Activated CD4-positive, alpha-beta T cell treated with anti-CD3 and anti-CD28 coated beads for 36 hours (primary cell): Measurements from ENCODE around the gene CHST11. TPM values are rescaled to one million over a fixed set of nuclear protein-coding genes. Genes with fewer than 3 reads are reported as not detected.

Experiments used
- ATAC-seq: fragments of 200-7000 bp; cut with Tn5 transposase; one replicate; pipeline ENCODE4 v1.10.0; 2021; ENCODE audit warnings: mild to moderate bottlenecking, moderate library complexity
- CTCF ChIA-PET: fragments of 350-600 bp; sonication (Branson Sonifier 250); formaldehyde crosslinking; loops from one replicate; lab custom pipeline; 2021; ENCODE audit warnings: antibody characterized with exemption; lab: Charles Lee
- POLR2A ChIA-PET: fragments of 350-600 bp; sonication (Branson Sonifier 250); formaldehyde crosslinking; loops from one replicate; lab custom pipeline; 2021; ENCODE audit warnings: antibody characterized with exemption, inconsistent platforms; lab: Charles Lee
- DNase-seq: peaks from one replicate; pipeline ENCODE4 v3.0.0-alpha.2; 2020
- H3K27ac Mint-ChIP-seq: one replicate; pipeline ENCODE4 v1.8.0; 2021; ENCODE audit warnings: mixed read lengths
- H3K27me3 Mint-ChIP-seq: one replicate; pipeline ENCODE4 v1.8.0; 2021; ENCODE audit warnings: mixed read lengths
- H3K36me3 Mint-ChIP-seq: one replicate; pipeline ENCODE4 v1.8.0; 2021; ENCODE audit warnings: low read depth, mixed read lengths
- H3K4me1 Mint-ChIP-seq: one replicate; pipeline ENCODE4 v1.8.0; 2021; ENCODE audit warnings: mixed read lengths
- H3K4me3 Mint-ChIP-seq: one replicate; pipeline ENCODE4 v1.8.0; 2021; ENCODE audit warnings: mild to moderate bottlenecking, moderate library complexity, mixed read lengths
- H3K9me3 Mint-ChIP-seq: one replicate; pipeline ENCODE4 v1.8.0; 2021; ENCODE audit warnings: low read depth, mixed read lengths
- intact Hi-C, 2 experiments: fragments of 100-400 bp; cut with DNase I in 1 of 2; cut with micrococcal nuclease in 1 of 2; formaldehyde crosslinking; loops; one replicate each; pipeline versions ENCODE4 v1.14.2 to v1.15.1; 2022 to 2024; cut with DNase I, micrococcal nuclease
- total RNA-seq, 2 experiments: library from RNA; stranded (reverse); gene quantifications; one replicate each; pipeline ENCODE4 v1.2.3, GENCODE V29; 2021

Gene CHST11
- total RNA-seq, 2 experiments from 2014 or later: 33.3 to 33.6 TPM

- Mint-ChIP-seq H3K9me3 (no peaks in the 10 kb centered on the region), H3K4me1 (peaks cover 10% of the 10 kb centered on the region), H3K27me3 (no peaks in the 10 kb centered on the region), H3K4me3 (no peak overlapping the region), H3K36me3 (no peaks in the 10 kb centered on the region), H3K27ac (no peak overlapping the region)
- ATAC-seq (no peak), DNase-seq (no peak)
- CTCF ChIA-PET: no interaction called here
- intact Hi-C loops: no loop called here
- POLR2A ChIA-PET: interaction anchor here (0.6 kb wide), 1 partner anchor 111 kb away, joined by 3 read pairs; no protein-coding TSS in a partner anchor
These were observed 201.2 kb downstream of the CHST11 start for GRCh38 chr12:104657726-104658484.

- Mint-ChIP-seq H3K27me3 (no peaks in the 10 kb centered on the region), H3K27ac (no peak overlapping the region), H3K4me3 (no peak overlapping the region), H3K9me3 (no peaks in the 10 kb centered on the region), H3K4me1 (peaks cover 10% of the 10 kb centered on the region), H3K36me3 (no peaks in the 10 kb centered on the region)
- intact Hi-C loops: no loop called here
- ATAC-seq (no peak), DNase-seq (no peak)
- CTCF ChIA-PET: interaction anchor here (1.9 kb wide), 1 partner anchor 132 kb away, joined by 9 read pairs; no protein-coding TSS in a partner anchor
- POLR2A ChIA-PET: interaction anchor here (0.6 kb wide), 1 partner anchor 110 kb away, joined by 3 read pairs; no protein-coding TSS in a partner anchor
These were observed 202.3 kb downstream of the CHST11 start for GRCh38 chr12:104659058-104659457.

- no peak overlapping the region for H3K4me3 Mint-ChIP-seq
- ChIA-PET POLR2A (no interaction called here), CTCF (interaction anchor here (0.7 to 2.5 kb wide), 6 partner anchors 8 to 499 kb away, joined by 3 to 11 read pairs (median 3); no protein-coding TSS in a partner anchor)
- H3K9me3 Mint-ChIP-seq: no peaks in the 10 kb centered on the region
- ATAC-seq (no peak), DNase-seq (no peak)
- H3K27ac Mint-ChIP-seq: no peak overlapping the region
- H3K4me1 Mint-ChIP-seq: peaks cover 19% of the 10 kb centered on the region
- H3K27me3 Mint-ChIP-seq: no peaks in the 10 kb centered on the region
- no peaks in the 10 kb centered on the region for H3K36me3 Mint-ChIP-seq
- intact Hi-C loops: no loop called here
These were observed 205.5 kb downstream of the CHST11 start for GRCh38 chr12:104662203-104662602.

- ChIA-PET CTCF (interaction anchor here (1.1 to 2.5 kb wide), 4 partner anchors 9 to 281 kb away, joined by 3 to 11 read pairs (median 4); no protein-coding TSS in a partner anchor), POLR2A (no interaction called here)
- intact Hi-C loops: no loop called here
- peaks cover 20% of the 10 kb centered on the region for H3K4me1 Mint-ChIP-seq
- no peaks in the 10 kb centered on the region for H3K27me3 Mint-ChIP-seq
- H3K4me3 Mint-ChIP-seq: no peak overlapping the region
- ATAC-seq (no peak), DNase-seq (no peak)
- H3K27ac Mint-ChIP-seq: no peak overlapping the region
- no peaks in the 10 kb centered on the region for H3K36me3 Mint-ChIP-seq
- no peaks in the 10 kb centered on the region for H3K9me3 Mint-ChIP-seq
These were observed 206.2 kb downstream of the CHST11 start for GRCh38 chr12:104662908-104663307.

GRCh38 chr12:104664351-104664750 is 207.6 kb downstream of the CHST11 start:
- peaks cover 33% of the 10 kb centered on the region for H3K4me1 Mint-ChIP-seq
- ATAC-seq (no peak), DNase-seq (no peak)
- H3K4me3 Mint-ChIP-seq: no peak overlapping the region
- intact Hi-C loops: no loop called here
- H3K36me3 Mint-ChIP-seq: no peaks in the 10 kb centered on the region
- ChIA-PET CTCF (interaction anchor here (2.5 kb wide), 1 partner anchor 10 kb away, joined by 11 read pairs; no protein-coding TSS in a partner anchor), POLR2A (no interaction called here)
- no peaks in the 10 kb centered on the region for H3K27me3 Mint-ChIP-seq
- no peak overlapping the region for H3K27ac Mint-ChIP-seq
- no peaks in the 10 kb centered on the region for H3K9me3 Mint-ChIP-seq

GRCh38 chr12:104665296-104665695 is 208.5 kb downstream of the CHST11 start:
- Mint-ChIP-seq H3K9me3 (no peaks in the 10 kb centered on the region), H3K27ac (peak overlapping the region; percentile 16), H3K27me3 (no peaks in the 10 kb centered on the region), H3K4me3 (no peak overlapping the region), H3K36me3 (no peaks in the 10 kb centered on the region), H3K4me1 (peaks cover 42% of the 10 kb centered on the region)
- intact Hi-C loops: no loop called here
- CTCF ChIA-PET: no interaction called here
- DNase-seq (peak; percentile 66), ATAC-seq (peak; percentile 87)
- POLR2A ChIA-PET: no interaction called here

- Mint-ChIP-seq H3K9me3 (no peaks in the 10 kb centered on the region), H3K27me3 (no peaks in the 10 kb centered on the region), H3K4me1 (peaks cover 58% of the 10 kb centered on the region), H3K4me3 (no peak overlapping the region), H3K36me3 (no peaks in the 10 kb centered on the region), H3K27ac (no peak overlapping the region)
- ATAC-seq: no peak
- CTCF ChIA-PET: interaction anchor here (0.9 to 1.1 kb wide), 2 partner anchors 87 to 285 kb away, joined by 3 to 4 read pairs; no protein-coding TSS in a partner anchor
- POLR2A ChIA-PET: no interaction called here
- intact Hi-C loops: no loop called here
- DNase-seq: no peak
These were observed 210.4 kb downstream of the CHST11 start for GRCh38 chr12:104667139-104667538.

GRCh38 chr12:104668274-104668718 is 211.5 kb downstream of the CHST11 start:
- ChIA-PET POLR2A (no interaction called here), CTCF (interaction anchor here (1.1 kb wide), 1 partner anchor 286 kb away, joined by 4 read pairs; no protein-coding TSS in a partner anchor)
- Mint-ChIP-seq H3K27me3 (no peaks in the 10 kb centered on the region), H3K36me3 (no peaks in the 10 kb centered on the region), H3K4me3 (no peak overlapping the region), H3K27ac (no peak overlapping the region), H3K9me3 (no peaks in the 10 kb centered on the region), H3K4me1 (peaks cover 67% of the 10 kb centered on the region)
- DNase-seq: no peak
- intact Hi-C loops: no loop called here
- ATAC-seq: no peak

- CTCF ChIA-PET: interaction anchor here (1.0 to 1.3 kb wide), 2 partner anchors 15 to 287 kb away, joined by 3 to 4 read pairs; no protein-coding TSS in a partner anchor
- Mint-ChIP-seq H3K27me3 (no peaks in the 10 kb centered on the region), H3K36me3 (no peaks in the 10 kb centered on the region), H3K4me1 (peaks cover 73% of the 10 kb centered on the region), H3K4me3 (no peak overlapping the region), H3K9me3 (no peaks in the 10 kb centered on the region), H3K27ac (peak overlapping the region; percentile 40)
- ATAC-seq: no peak
- POLR2A ChIA-PET: interaction anchor here (0.7 kb wide), 1 partner anchor 40 kb away, joined by 8 read pairs; no protein-coding TSS in a partner anchor
- intact Hi-C loops: no loop called here
- DNase-seq: no peak
These were observed 212.5 kb downstream of the CHST11 start for GRCh38 chr12:104669089-104669721.

- ChIA-PET POLR2A (no interaction called here), CTCF (interaction anchor here (1.0 to 1.3 kb wide), 2 partner anchors 15 to 288 kb away, joined by 3 to 4 read pairs; no protein-coding TSS in a partner anchor)
- Mint-ChIP-seq H3K4me1 (peaks cover 68% of the 10 kb centered on the region), H3K36me3 (no peaks in the 10 kb centered on the region), H3K9me3 (no peaks in the 10 kb centered on the region), H3K27me3 (no peaks in the 10 kb centered on the region), H3K27ac (peak overlapping the region; percentile 93), H3K4me3 (no peak overlapping the region)
- intact Hi-C loops: loop anchor here (2.0 to 5.0 kb wide), 4 partner anchors 17 to 453 kb away; partner anchors contain the start of genes CHST11 (in 1 of the 2) and TXNRD1 (in 1 of the 2)
- DNase-seq (peak; percentile 42), ATAC-seq (no peak)
These were observed 213.1 kb downstream of the CHST11 start for GRCh38 chr12:104669851-104670337.
